ENCODE data around the gene IL34. TPM values are rescaled to one million over a fixed set of nuclear protein-coding genes. Genes with fewer than 3 reads are reported as not detected.

Gene IL34
- total RNA-seq, 4 donors from 2014 or later: 1.1 to 1.4 TPM; not detected in 2

GRCh38 chr16:70650216-70650615 is 3.9 kb downstream of the IL34 start:
- Histone ChIP-seq H3K27ac (no peak overlapping the region), H3K27me3 (no peaks in the 10 kb centered on the region), H3K4me1 (peaks cover 0 to 10% (median 4%) of the 10 kb centered on the region in 4 donors), H3K36me3 (no peaks in the 10 kb centered on the region), H3K9me3 (no peaks in the 10 kb centered on the region), H3K4me3 (no peak overlapping the region)
- no peak for TF ChIP-seq EP300 (IDR thresholded peaks at IDR 0.05; ENCODE audit: low read depth)
- no peak for TF ChIP-seq POLR2AphosphoS5 (IDR thresholded peaks at IDR 0.05)
- TF ChIP-seq, protein P1, sequence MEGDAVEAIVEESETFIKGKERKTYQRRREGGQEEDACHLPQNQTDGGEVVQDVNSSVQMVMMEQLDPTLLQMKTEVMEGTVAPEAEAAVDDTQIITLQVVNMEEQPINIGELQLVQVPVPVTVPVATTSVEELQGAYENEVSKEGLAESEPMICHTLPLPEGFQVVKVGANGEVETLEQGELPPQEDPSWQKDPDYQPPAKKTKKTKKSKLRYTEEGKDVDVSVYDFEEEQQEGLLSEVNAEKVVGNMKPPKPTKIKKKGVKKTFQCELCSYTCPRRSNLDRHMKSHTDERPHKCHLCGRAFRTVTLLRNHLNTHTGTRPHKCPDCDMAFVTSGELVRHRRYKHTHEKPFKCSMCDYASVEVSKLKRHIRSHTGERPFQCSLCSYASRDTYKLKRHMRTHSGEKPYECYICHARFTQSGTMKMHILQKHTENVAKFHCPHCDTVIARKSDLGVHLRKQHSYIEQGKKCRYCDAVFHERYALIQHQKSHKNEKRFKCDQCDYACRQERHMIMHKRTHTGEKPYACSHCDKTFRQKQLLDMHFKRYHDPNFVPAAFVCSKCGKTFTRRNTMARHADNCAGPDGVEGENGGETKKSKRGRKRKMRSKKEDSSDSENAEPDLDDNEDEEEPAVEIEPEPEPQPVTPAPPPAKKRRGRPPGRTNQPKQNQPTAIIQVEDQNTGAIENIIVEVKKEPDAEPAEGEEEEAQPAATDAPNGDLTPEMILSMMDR (IDR thresholded peaks at IDR 0.05): no peak
- TF ChIP-seq POLR2A (IDR thresholded peaks at IDR 0.05): no peak
- intact Hi-C loops (cut with DNase I; ENCODE audit: low total_unique reads): loop anchor here (10.0 kb wide), 2 partner anchors 85 to 285 kb away; no protein-coding TSS in a partner anchor
- WGBS, 2 donors (ENCODE audit: low coverage in 1 of 2): 77% methylated on average over 4 of the region's 4 CpGs; no CpG with 5 or more reads in 1 of the 2 donors
- no peak for DNase-seq
- in situ Hi-C loops (cut with MboI; ENCODE audit: low pct_ligation_motif_present in 1 of 4, low pct_unique_long_range_greater_than_20kb in 1 of 4, low sequenced_read_pairs in 3 of 4): loop anchor here (10.0 to 25.0 kb wide), 4 partner anchors 115 to 288 kb away; partner anchors contain the start of genes COG4 (in 1 of the 4) and SF3B3 (in 1 of the 4)

GRCh38 chr16:70651524-70651923 is 5.2 kb downstream of the IL34 start:
- WGBS, 2 donors (ENCODE audit: low coverage in 1 of 2): 62 to 65% methylated on average over 3 of the region's 3 CpGs
- H3K27me3 ChIP-seq: no peaks in the 10 kb centered on the region
- no peaks in the 10 kb centered on the region for H3K36me3 ChIP-seq
- H3K9me3 ChIP-seq: no peaks in the 10 kb centered on the region
- no peak for TF ChIP-seq POLR2AphosphoS5 (IDR thresholded peaks at IDR 0.05)
- TF ChIP-seq POLR2A (IDR thresholded peaks at IDR 0.05): no peak
- TF ChIP-seq, protein P1 (IDR thresholded peaks at IDR 0.05): no peak
- TF ChIP-seq EP300 (IDR thresholded peaks at IDR 0.05; ENCODE audit: low read depth): no peak
- H3K4me1 ChIP-seq: peaks cover 0 to 10% (median 4%) of the 10 kb centered on the region in 4 donors
- intact Hi-C loops (cut with DNase I; ENCODE audit: low total_unique reads) (loop anchor here (10.0 kb wide), 2 partner anchors 87 to 287 kb away; no protein-coding TSS in a partner anchor), in situ Hi-C loops (cut with MboI; ENCODE audit: low pct_ligation_motif_present in 1 of 4, low pct_unique_long_range_greater_than_20kb in 1 of 4, low sequenced_read_pairs in 3 of 4) (loop anchor here (10.0 to 25.0 kb wide), 4 partner anchors 117 to 289 kb away; partner anchors contain the start of genes COG4 (in 1 of the 4) and SF3B3 (in 1 of the 4))
- DNase-seq: no peak
- no peak overlapping the region for H3K4me3 ChIP-seq
- H3K27ac ChIP-seq: no peak overlapping the region

DNA sequence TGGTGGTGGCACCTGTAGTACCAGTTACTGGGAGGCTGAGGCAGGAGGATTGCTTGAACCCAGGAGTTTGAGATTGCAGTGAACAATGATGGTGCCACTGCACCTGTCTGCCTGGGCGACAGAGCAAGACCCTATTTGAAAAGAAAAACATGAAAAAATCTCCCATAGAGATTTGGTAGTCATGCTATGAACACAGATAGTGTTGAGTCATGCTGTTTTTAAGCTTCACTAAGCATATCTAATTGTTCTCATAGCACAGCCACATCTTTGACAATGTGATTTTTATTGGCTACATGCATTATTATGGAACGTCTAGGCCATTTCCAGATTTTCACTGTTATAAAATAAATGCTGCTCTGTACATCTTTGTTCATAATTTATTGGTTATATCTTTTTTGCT is 6.0 kb downstream of the IL34 start:
- no peak overlapping the region for H3K27ac ChIP-seq
- no peak overlapping the region for H3K4me3 ChIP-seq
- in situ Hi-C loops (cut with MboI; ENCODE audit: low pct_ligation_motif_present in 1 of 4, low pct_unique_long_range_greater_than_20kb in 1 of 4, low sequenced_read_pairs in 3 of 4) (loop anchor here (10.0 to 25.0 kb wide), 4 partner anchors 118 to 290 kb away; partner anchors contain the start of genes COG4 (in 1 of the 4) and SF3B3 (in 1 of the 4)), intact Hi-C loops (cut with DNase I; ENCODE audit: low total_unique reads) (loop anchor here (2.0 to 10.0 kb wide), 3 partner anchors 88 to 288 kb away; no protein-coding TSS in a partner anchor)
- H3K9me3 ChIP-seq: no peaks in the 10 kb centered on the region
- H3K36me3 ChIP-seq: no peaks in the 10 kb centered on the region
- peaks cover 0 to 10% (median 4%) of the 10 kb centered on the region in 4 donors for H3K4me1 ChIP-seq
- 63 to 66% methylated on average over 2 of the region's 2 CpGs for whole genome bisulfite sequencing, 2 donors (ENCODE audit: low coverage in 1 of 2)
- no peak for TF ChIP-seq POLR2AphosphoS5 (IDR thresholded peaks at IDR 0.05)
- TF ChIP-seq POLR2A (IDR thresholded peaks at IDR 0.05): no peak
- TF ChIP-seq EP300 (IDR thresholded peaks at IDR 0.05; ENCODE audit: low read depth): no peak
- TF ChIP-seq, protein P1 (IDR thresholded peaks at IDR 0.05): no peak
- H3K27me3 ChIP-seq: no peaks in the 10 kb centered on the region
- no peak for DNase-seq

DNA sequence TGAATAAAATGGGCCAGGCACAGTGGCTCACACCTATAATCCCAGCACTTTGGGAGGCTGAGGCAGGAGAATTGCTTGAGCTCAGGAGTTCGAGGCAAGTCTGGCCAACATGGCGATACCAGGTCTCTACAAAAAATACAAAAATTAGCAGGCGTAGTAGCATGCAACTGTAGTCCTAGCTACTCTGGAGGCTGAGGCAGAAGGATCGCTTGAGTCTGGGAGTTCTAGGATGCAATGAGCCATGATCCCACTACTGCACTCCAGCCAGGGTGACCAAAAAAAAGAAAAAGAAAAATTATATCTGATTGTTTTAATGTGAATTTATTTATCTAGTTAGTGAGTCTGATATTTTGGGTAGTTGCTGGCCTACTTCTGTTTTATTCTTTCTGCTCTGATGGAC is 7.0 kb downstream of the IL34 start:
- in situ Hi-C loops (cut with MboI; ENCODE audit: low pct_ligation_motif_present in 1 of 4, low pct_unique_long_range_greater_than_20kb in 1 of 4, low sequenced_read_pairs in 3 of 4): loop anchor here (10.0 to 25.0 kb wide), 4 partner anchors 119 to 291 kb away; partner anchors contain the start of genes COG4 (in 1 of the 4) and SF3B3 (in 1 of the 4)
- intact Hi-C loops (cut with DNase I; ENCODE audit: low total_unique reads): loop anchor here (2.0 to 10.0 kb wide), 3 partner anchors 89 to 289 kb away; no protein-coding TSS in a partner anchor
- Histone ChIP-seq H3K27ac (peak overlapping the region in 1 of 4 donors; percentile 55), H3K27me3 (no peaks in the 10 kb centered on the region), H3K4me1 (peaks cover 0 to 10% (median 4%) of the 10 kb centered on the region in 4 donors), H3K36me3 (no peaks in the 10 kb centered on the region), H3K9me3 (no peaks in the 10 kb centered on the region), H3K4me3 (no peak overlapping the region)
- WGBS, 2 donors (ENCODE audit: low coverage in 1 of 2): 90 to 93% methylated on average over 3 to 4 of the region's 4 CpGs
- no peak for DNase-seq
- TF ChIP-seq, protein P1 (IDR thresholded peaks at IDR 0.05): no peak
- TF ChIP-seq POLR2AphosphoS5 (IDR thresholded peaks at IDR 0.05): no peak
- TF ChIP-seq EP300 (IDR thresholded peaks at IDR 0.05; ENCODE audit: low read depth): no peak
- no peak for TF ChIP-seq POLR2A (IDR thresholded peaks at IDR 0.05)

Measured in transverse colon (tissue), 4 donors.